Ishikawa (cell line): ENCODE data around the gene TPRG1L.

ENCODE experiments used
- CEBPB ChIP-seq: IDR thresholded peaks from 2 replicates; pipeline ENCODE4 v1.6.1; 2012
- CREB1 ChIP-seq: IDR thresholded peaks from 2 replicates; pipeline ENCODE4 v1.6.1; 2012; ENCODE audit warnings: low read depth
- EGR1 ChIP-seq: IDR thresholded peaks from 2 replicates; pipeline ENCODE4 v1.6.1; 2012
- EP300 ChIP-seq: IDR thresholded peaks from 2 replicates; pipeline ENCODE4 v1.6.1; 2012; ENCODE audit warnings: borderline replicate concordance
- FOXM1 ChIP-seq: IDR thresholded peaks from 2 replicates; pipeline ENCODE4 v1.6.1; 2012; ENCODE audit warnings: low read depth, borderline replicate concordance
- NFIC ChIP-seq: IDR thresholded peaks from 2 replicates; pipeline ENCODE4 v1.6.1; 2012
- RAD21 ChIP-seq: IDR thresholded peaks from 2 replicates; pipeline ENCODE4 v1.6.1; 2012; ENCODE audit warnings: low read depth
- TAF1 ChIP-seq: IDR thresholded peaks from 2 replicates; pipeline ENCODE4 v1.6.1; 2012; ENCODE audit warnings: low read depth, mild to moderate bottlenecking
- TCF12 ChIP-seq: IDR thresholded peaks from 2 replicates; pipeline ENCODE4 v1.6.1; 2012; ENCODE audit warnings: low read depth
- TEAD4 ChIP-seq: IDR thresholded peaks from 2 replicates; pipeline ENCODE4 v1.6.1; 2012
- YY1 ChIP-seq: IDR thresholded peaks from 2 replicates; pipeline ENCODE4 v1.6.1; 2012; ENCODE audit warnings: low read depth
- ZBTB7A ChIP-seq: IDR thresholded peaks from 2 replicates; pipeline ENCODE4 v1.6.1; 2012; ENCODE audit warnings: low read depth
- TF ChIP-seq, protein P1 (sequence below): IDR thresholded peaks from 2 replicates; pipeline ENCODE4 v1.6.1; 2012
- TF ChIP-seq, protein P2 (sequence below): IDR thresholded peaks from 2 replicates; pipeline ENCODE4 v1.6.1; 2012
- TF ChIP-seq, protein P3 (sequence below): IDR thresholded peaks from 2 replicates; pipeline ENCODE4 v1.6.1; 2012; ENCODE audit warnings: low read depth, mild to moderate bottlenecking

Gene TPRG1L

DNA sequence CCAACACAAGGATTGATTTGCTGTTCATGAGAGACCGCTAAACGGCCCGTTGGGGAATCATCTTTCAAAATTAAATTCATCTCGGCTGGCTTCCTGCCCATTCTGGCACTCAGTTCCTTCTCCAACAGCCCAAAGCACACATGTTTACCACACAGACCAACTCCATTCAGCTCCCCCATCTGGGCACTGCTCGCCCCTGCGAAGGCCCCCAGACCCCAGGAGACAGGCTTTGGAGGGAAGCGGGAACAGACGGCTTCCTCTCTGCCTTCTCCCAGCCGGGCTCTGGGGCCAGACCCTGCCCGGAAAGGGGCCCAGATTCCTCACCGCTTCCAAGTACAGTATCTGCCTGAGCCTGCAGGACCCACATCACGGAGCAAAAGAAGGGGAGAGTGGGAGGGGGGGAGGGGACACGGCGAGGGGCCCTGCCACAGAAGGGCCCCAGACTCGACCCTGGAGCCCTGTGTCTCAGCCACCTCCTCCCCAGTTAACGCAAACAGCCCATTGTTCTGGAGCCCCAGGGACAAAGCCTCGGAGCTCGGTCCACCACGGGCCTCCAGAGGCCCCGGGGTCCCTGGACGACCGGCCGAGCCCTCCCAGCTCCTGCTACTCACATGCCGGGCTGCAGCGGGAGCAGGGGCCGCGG is 14.2 kb upstream of the TPRG1L start:
- 0 out of 2 replicates have a peak, but pooled peaks have one; percentile 6 for TF ChIP-seq NFIC
- no peak for TF ChIP-seq CEBPB
- no peak for TF ChIP-seq RAD21

DNA sequence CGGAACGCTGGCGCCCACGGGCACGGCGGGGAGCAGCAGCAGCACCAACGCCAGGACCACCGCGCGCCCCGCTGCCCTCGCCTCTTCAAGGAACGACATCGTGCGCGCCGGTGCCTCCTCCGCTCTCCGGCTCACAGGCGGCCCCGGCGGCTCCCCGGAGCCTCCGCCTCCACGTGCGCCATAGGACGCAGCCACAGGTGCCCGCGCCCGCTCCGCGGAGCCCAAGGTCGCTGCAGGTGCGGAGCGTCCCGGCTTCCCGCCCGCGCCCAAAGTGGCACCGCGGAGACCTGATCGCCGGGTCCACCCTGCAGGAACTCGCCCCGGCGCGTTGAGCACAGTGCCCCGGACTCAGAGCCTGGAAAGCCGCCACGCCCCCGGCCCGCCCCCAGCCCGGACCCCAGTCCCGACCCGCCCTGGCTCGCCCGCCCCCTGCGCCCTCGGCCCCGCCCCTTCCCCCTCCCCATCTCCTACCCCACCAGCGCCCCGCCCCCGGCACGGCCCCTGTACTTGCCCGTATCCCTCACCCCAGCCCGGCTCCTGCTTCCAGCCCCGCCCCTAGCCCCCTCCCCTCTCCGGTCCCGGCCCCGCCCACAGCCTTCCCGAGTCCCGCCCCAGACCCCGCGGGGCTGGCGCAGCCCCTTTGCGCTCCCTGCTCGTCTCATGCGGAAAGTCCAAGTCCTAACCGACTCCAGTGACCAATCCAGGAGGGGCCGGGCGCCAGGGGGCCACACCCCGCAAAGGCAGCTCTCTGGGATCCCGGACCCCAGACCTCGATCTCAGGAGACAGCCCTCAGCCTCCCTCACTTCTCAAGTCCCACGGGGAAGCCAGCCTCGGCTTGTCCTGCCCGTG is 13.4 kb upstream of the TPRG1L start, which contains the start of gene MEGF6:
Gene MEGF6 (minus strand): TSS at position 339 of the 850 bp plus-strand sequence. CDS start 240 bp downstream, at position 99.
- no peak for TF ChIP-seq NFIC
- TF ChIP-seq, protein P1, sequence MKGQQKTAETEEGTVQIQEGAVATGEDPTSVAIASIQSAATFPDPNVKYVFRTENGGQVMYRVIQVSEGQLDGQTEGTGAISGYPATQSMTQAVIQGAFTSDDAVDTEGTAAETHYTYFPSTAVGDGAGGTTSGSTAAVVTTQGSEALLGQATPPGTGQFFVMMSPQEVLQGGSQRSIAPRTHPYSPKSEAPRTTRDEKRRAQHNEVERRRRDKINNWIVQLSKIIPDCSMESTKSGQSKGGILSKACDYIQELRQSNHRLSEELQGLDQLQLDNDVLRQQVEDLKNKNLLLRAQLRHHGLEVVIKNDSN = peak; percentile 31
- TF ChIP-seq, protein P2, sequence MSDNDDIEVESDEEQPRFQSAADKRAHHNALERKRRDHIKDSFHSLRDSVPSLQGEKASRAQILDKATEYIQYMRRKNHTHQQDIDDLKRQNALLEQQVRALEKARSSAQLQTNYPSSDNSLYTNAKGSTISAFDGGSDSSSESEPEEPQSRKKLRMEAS = peak; percentile 90
- 0 out of 2 replicates have a peak, but pooled peaks have one; percentile 15 for TF ChIP-seq EGR1
- TF ChIP-seq TCF12 = no peak; the same call in 1 of the 2 replicates
- no peak for TF ChIP-seq CREB1
- no peak for TF ChIP-seq CEBPB
- no peak for TF ChIP-seq FOXM1
- TF ChIP-seq TEAD4 = peak; percentile 2; the same call in 1 of the 2 replicates
- TF ChIP-seq YY1 = no peak
- TF ChIP-seq TAF1 = peak; percentile 65; the same call in 1 of the 2 replicates
- TF ChIP-seq ZBTB7A = peak; percentile 87
- TF ChIP-seq RAD21 = no peak
- TF ChIP-seq, protein P3, sequence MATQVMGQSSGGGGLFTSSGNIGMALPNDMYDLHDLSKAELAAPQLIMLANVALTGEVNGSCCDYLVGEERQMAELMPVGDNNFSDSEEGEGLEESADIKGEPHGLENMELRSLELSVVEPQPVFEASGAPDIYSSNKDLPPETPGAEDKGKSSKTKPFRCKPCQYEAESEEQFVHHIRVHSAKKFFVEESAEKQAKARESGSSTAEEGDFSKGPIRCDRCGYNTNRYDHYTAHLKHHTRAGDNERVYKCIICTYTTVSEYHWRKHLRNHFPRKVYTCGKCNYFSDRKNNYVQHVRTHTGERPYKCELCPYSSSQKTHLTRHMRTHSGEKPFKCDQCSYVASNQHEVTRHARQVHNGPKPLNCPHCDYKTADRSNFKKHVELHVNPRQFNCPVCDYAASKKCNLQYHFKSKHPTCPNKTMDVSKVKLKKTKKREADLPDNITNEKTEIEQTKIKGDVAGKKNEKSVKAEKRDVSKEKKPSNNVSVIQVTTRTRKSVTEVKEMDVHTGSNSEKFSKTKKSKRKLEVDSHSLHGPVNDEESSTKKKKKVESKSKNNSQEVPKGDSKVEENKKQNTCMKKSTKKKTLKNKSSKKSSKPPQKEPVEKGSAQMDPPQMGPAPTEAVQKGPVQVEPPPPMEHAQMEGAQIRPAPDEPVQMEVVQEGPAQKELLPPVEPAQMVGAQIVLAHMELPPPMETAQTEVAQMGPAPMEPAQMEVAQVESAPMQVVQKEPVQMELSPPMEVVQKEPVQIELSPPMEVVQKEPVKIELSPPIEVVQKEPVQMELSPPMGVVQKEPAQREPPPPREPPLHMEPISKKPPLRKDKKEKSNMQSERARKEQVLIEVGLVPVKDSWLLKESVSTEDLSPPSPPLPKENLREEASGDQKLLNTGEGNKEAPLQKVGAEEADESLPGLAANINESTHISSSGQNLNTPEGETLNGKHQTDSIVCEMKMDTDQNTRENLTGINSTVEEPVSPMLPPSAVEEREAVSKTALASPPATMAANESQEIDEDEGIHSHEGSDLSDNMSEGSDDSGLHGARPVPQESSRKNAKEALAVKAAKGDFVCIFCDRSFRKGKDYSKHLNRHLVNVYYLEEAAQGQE = no peak
- no peak for TF ChIP-seq EP300

DNA sequence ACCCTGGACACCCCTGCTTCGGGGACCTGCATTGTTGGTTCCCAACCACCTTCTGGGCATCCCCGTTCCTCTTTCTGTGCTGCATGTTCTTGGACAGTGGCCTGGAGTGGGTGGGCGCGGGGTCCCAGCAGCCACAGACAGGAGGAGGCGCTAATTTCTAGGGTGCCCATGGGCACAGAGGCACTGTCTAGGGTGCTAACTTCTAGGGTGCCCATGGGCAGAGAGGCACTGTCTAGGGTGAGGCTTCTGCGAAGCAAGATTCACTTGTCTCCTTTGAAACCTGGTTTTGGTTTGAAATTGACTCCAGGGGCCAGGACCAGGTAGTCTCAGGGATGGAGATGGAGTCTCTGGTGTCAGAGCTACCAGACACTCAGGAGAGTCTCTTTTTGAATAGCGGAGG is 12.7 kb upstream of the TPRG1L start:
- TF ChIP-seq RAD21 = no peak
- TF ChIP-seq, protein P3 = peak; percentile 52

DNA sequence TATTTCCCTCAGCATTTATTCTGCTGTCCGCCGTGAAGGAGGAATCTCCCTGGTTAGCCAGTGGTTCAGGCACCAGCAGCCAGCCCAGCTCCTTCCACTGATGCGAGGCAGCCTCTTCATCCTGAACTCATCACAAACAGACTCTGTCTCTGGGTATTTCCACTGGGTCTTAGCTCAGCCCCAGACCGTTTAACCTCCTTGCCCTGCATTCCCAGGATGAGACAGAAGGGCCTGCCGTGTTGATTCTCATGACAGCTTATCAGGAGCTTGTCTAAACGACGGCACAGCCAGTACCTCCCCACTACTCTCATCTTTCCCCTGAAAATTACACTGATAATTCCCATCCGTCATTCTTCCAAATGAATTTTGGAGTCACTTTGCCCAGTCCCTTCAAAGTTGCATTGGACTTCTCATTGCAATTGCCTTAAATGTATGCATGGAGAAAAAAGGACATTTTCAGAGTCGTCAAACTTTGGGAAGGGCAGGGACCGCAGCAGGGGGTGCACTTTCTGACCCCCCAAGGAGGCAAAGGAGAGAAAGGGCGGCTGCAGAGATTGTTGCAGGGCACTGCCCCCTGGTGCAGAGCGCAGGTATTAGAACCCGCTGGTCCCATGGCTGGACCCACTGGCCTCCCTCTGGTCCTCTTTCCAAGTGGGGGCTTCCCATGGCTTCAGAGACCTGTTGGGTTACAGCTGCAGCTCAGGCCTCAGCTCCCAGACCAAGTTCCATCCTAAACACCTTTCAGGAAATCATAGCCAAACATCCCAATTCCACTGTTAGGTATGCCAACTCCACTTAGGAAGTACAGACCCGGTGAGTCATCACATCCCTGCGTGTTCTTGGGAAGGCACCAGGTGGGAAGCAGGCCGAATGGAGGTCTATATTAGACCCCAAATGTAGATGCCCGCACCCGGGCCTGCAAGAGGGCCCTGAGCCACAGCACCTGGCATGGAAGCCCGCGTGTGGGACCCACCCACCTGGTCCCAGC is 9.8 kb upstream of the TPRG1L start:
- TF ChIP-seq NFIC (no peak), RAD21 (peak; percentile 87), TCF12 (peak; percentile 24; the same call in 1 of the 2 replicates)

DNA sequence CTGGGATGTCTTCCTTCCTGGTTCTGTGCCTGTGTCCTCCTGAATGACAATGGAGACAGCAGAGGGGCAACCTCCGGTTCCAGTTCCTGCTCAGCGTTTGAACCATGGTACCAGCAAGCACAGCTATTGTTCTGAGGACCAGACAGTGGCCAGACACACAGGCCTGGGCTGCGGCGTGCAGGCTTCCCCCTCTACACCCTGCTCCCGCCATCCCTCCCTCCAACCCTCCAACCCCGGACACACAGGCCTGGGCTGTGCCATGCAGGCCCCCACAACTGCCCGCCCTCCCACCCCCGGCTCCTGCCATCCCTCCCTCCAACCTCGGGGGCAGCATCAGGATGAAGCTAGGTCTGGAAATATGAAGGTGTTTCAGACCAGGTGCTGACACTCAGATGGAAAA is 8.0 kb upstream of the TPRG1L start:
- TF ChIP-seq CREB1 (no peak), TEAD4 (no peak), CEBPB (no peak), NFIC (no peak), YY1 (no peak), EGR1 (no peak), EP300 (no peak), ZBTB7A (no peak), RAD21 (no peak), TCF12 (no peak), FOXM1 (no peak), TAF1 (no peak)
- TF ChIP-seq, protein P1 = no peak
- TF ChIP-seq, protein P3 = no peak
- TF ChIP-seq, protein P2 = no peak
